ENCODE results near the gene LGALS9B. TPM values are rescaled to one million over a fixed set of nuclear protein-coding genes. Genes with fewer than 3 reads are reported as not detected.
"Not testable (repeated sequence)": the region's sequence is repeated elsewhere in the genome, so short reads cannot be mapped to it uniquely, and the experiment has no call there.

LGALS9B gene
- total RNA-seq, 1 donor from 2014 or later = not detected

DNA sequence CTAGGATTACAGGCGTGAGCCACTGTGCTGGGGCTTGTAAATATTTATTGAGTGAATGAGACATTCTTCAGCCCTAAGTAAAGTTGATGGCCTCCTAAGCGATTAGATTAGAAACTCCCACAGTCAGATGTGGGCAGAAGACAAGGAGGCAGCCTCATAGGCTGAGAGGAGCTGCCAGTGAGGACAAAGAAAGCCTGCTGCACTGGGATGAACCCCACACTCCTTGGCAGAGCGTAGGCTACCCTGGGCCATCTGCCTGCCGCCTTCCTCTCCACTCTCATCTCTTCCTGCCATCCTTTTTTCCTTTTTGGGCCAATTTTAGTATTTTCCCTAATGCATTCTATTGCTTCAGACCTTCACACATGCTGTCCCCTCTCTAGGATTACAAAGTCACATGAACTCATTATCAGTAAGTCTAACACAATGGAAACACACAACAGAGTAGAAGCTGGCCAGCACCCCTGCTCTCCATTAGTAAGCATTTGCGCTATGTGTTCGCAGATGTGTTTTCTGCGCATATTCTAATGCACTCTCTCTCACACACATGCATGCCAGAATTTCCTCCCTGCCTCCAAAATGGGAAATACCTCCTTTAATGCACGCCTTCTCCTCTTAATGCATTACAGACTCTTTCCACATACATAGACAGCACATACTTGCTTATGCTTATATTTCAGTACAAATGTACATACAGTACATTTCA, 12.7 kb upstream of the LGALS9B start:
- not testable (repeated sequence) for H3K4me1 ChIP-seq; H3K36me3 ChIP-seq; H3K36me3 Mint-ChIP-seq; H3K4me3 Mint-ChIP-seq; H3K4me2 ChIP-seq; H3K27me3 ChIP-seq; H3K79me2 ChIP-seq (ENCODE audit: low read depth); H3F3A ChIP-seq (ENCODE audit: low read depth); H3K27ac Mint-ChIP-seq; H3K9me3 Mint-ChIP-seq; H3K9ac ChIP-seq; DNase-seq (ENCODE audit: low spot score); H3K4me1 Mint-ChIP-seq; H3K27ac ChIP-seq; H3K4me3 ChIP-seq; H4K20me1 ChIP-seq (ENCODE audit: low read depth); H3K9me3 ChIP-seq (ENCODE audit: low read depth); H3K27me3 Mint-ChIP-seq (ENCODE audit: insufficient read depth, low read depth); H2AFZ ChIP-seq (replicated peaks)

- not testable (repeated sequence) for H3K27ac Mint-ChIP-seq, H3K9me3 Mint-ChIP-seq
These were observed 10.2 kb upstream of the LGALS9B start for GRCh38 chr17:20477398-20478071.

GRCh38 chr17:20475137-20475831, 7.9 kb upstream of the LGALS9B start:
- H3K27me3 ChIP-seq; H3K36me3 Mint-ChIP-seq; H3F3A ChIP-seq (ENCODE audit: low read depth); H3K9me3 Mint-ChIP-seq; H3K4me1 Mint-ChIP-seq; H3K4me1 ChIP-seq; H3K27ac ChIP-seq; H3K4me2 ChIP-seq; H3K4me3 ChIP-seq; H3K79me2 ChIP-seq (ENCODE audit: low read depth); H3K27ac Mint-ChIP-seq; H3K36me3 ChIP-seq; H3K4me3 Mint-ChIP-seq; H4K20me1 ChIP-seq (ENCODE audit: low read depth); H3K9me3 ChIP-seq (ENCODE audit: low read depth); H3K9ac ChIP-seq; H2AFZ ChIP-seq (replicated peaks); DNase-seq (ENCODE audit: low spot score); H3K27me3 Mint-ChIP-seq (ENCODE audit: insufficient read depth, low read depth): not testable (repeated sequence)

More at GRCh38 chr17:20477398-20478071, 10.2 kb upstream of the LGALS9B start:
- H3K4me3 ChIP-seq; H3K36me3 Mint-ChIP-seq; H3K4me1 ChIP-seq; H3K4me2 ChIP-seq; H3K27me3 Mint-ChIP-seq (ENCODE audit: insufficient read depth, low read depth); H3K79me2 ChIP-seq (ENCODE audit: low read depth); H3K4me3 Mint-ChIP-seq; H3K9ac ChIP-seq; H3K4me1 Mint-ChIP-seq; H3K27me3 ChIP-seq; H3F3A ChIP-seq (ENCODE audit: low read depth); H2AFZ ChIP-seq (replicated peaks); H3K27ac ChIP-seq; H3K9me3 ChIP-seq (ENCODE audit: low read depth); DNase-seq (ENCODE audit: low spot score); H3K36me3 ChIP-seq; H4K20me1 ChIP-seq (ENCODE audit: low read depth): not testable (repeated sequence)

DNA sequence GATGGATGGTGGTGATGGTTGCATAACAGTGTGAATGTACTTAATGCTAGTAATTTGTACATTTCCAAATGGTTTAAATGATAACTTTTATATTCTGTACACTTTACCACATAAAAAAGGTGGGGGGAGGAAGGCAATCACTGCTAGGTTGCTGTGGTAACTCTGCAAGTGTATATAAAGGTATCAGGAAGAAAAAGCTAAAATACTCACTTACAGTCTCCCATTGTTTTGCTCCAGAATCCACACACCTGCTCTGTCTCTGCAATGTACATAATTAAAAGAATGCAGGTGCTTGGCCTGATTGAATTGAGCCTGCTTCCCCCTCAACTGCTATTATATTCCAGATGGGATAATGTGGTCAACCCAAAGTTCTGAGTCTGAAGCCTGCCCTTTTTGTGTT, 6.7 kb upstream of the LGALS9B start:
- H3K4me1 Mint-ChIP-seq; DNase-seq (ENCODE audit: low spot score); H3K79me2 ChIP-seq (ENCODE audit: low read depth); H3K27ac ChIP-seq; H3K27me3 ChIP-seq; H4K20me1 ChIP-seq (ENCODE audit: low read depth); H3K9me3 ChIP-seq (ENCODE audit: low read depth); H3K4me2 ChIP-seq; H3K36me3 ChIP-seq; H3K27me3 Mint-ChIP-seq (ENCODE audit: insufficient read depth, low read depth); H3K4me3 Mint-ChIP-seq; H3K27ac Mint-ChIP-seq; H3K4me1 ChIP-seq; H3F3A ChIP-seq (ENCODE audit: low read depth); H3K9me3 Mint-ChIP-seq; H3K36me3 Mint-ChIP-seq; H3K9ac ChIP-seq; H2AFZ ChIP-seq (replicated peaks); H3K4me3 ChIP-seq: not testable (repeated sequence)

GRCh38 chr17:20469946-20470345, 2.6 kb upstream of the LGALS9B start:
- not testable (repeated sequence) for H3K4me3 Mint-ChIP-seq; H3K9ac ChIP-seq; H3K27me3 Mint-ChIP-seq (ENCODE audit: insufficient read depth, low read depth)

DNA sequence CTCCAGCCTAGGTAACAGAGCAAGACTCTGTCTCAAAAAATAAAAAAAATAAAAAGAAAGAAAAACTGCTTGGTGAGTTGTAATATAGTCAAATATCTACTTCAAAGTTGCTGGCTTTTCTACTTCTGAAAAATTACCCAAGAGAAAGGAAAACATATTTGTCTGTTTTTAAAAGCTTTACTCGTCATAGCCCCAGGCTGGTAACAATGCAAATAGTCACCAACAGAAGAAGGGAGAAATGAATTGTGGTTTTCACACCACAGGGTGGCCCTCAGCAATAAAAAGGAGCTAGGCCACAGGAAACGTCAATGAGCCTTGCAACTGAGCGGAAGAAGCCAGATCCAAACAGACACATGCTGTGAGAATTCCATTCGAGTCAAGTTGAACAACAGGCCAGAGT, 1.8 kb upstream of the LGALS9B start:
- not testable (repeated sequence) for H3K4me3 Mint-ChIP-seq

More at GRCh38 chr17:20469946-20470345, 2.6 kb upstream of the LGALS9B start:
- H3K4me1 ChIP-seq; H3K36me3 Mint-ChIP-seq; H3K79me2 ChIP-seq (ENCODE audit: low read depth); H3K4me1 Mint-ChIP-seq; H3K27me3 ChIP-seq; H2AFZ ChIP-seq (replicated peaks); H3K4me3 ChIP-seq; DNase-seq (ENCODE audit: low spot score); H3K9me3 ChIP-seq (ENCODE audit: low read depth); H3K27ac Mint-ChIP-seq; H3K9me3 Mint-ChIP-seq; H3F3A ChIP-seq (ENCODE audit: low read depth); H4K20me1 ChIP-seq (ENCODE audit: low read depth); H3K4me2 ChIP-seq; H3K27ac ChIP-seq; H3K36me3 ChIP-seq: not testable (repeated sequence)

GRCh38 chr17:20466999-20467398, 340 bp downstream of the LGALS9B start:
- H3K36me3 ChIP-seq; H3K27me3 Mint-ChIP-seq (ENCODE audit: insufficient read depth, low read depth); H3K9me3 ChIP-seq (ENCODE audit: low read depth); H3K4me3 ChIP-seq; H3K4me3 Mint-ChIP-seq; H3K27me3 ChIP-seq; H2AFZ ChIP-seq (replicated peaks); H3F3A ChIP-seq (ENCODE audit: low read depth); H3K4me1 ChIP-seq; H3K27ac ChIP-seq; H3K79me2 ChIP-seq (ENCODE audit: low read depth); H3K27ac Mint-ChIP-seq; DNase-seq (ENCODE audit: low spot score); H3K9me3 Mint-ChIP-seq; H3K4me1 Mint-ChIP-seq; H3K36me3 Mint-ChIP-seq; H3K4me2 ChIP-seq; H4K20me1 ChIP-seq (ENCODE audit: low read depth); H3K9ac ChIP-seq: not testable (repeated sequence)

More for the DNA sequence above, 1.8 kb upstream of the LGALS9B start:
- H3K27ac ChIP-seq; H3K9me3 ChIP-seq (ENCODE audit: low read depth); DNase-seq (ENCODE audit: low spot score); H3K36me3 ChIP-seq; H3K27me3 ChIP-seq; H2AFZ ChIP-seq (replicated peaks); H3K9me3 Mint-ChIP-seq; H3K9ac ChIP-seq; H3K79me2 ChIP-seq (ENCODE audit: low read depth); H3K4me1 Mint-ChIP-seq; H4K20me1 ChIP-seq (ENCODE audit: low read depth); H3K4me1 ChIP-seq; H3K36me3 Mint-ChIP-seq; H3F3A ChIP-seq (ENCODE audit: low read depth); H3K4me2 ChIP-seq; H3K4me3 ChIP-seq; H3K27me3 Mint-ChIP-seq (ENCODE audit: insufficient read depth, low read depth); H3K27ac Mint-ChIP-seq: not testable (repeated sequence)

DNA sequence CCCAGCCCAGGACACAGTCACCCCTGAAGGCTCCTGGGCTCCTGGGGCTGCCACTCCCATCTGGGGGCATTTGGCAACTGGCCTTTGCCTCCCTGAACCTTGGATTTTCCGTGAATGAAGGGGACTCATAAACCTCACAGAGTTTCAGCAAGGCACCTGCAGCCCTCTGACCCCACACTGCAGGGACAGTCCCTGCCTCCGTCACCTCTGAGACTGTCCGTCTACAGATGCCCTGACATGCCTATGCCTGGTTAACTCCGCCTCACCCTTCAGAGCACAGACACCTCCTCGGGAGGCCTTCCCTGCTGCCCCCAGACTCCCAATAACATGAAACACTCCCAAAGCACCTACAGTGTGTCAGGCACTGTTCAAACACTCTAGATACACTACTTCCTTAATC, 786 bp downstream of the LGALS9B start:
- not testable (repeated sequence) for H3K4me1 Mint-ChIP-seq; H3K9me3 Mint-ChIP-seq; H3K27ac Mint-ChIP-seq; H4K20me1 ChIP-seq (ENCODE audit: low read depth); H3K4me2 ChIP-seq; H3K27me3 Mint-ChIP-seq (ENCODE audit: insufficient read depth, low read depth); H3K4me1 ChIP-seq; H3K9me3 ChIP-seq (ENCODE audit: low read depth); H3K36me3 ChIP-seq; H3K9ac ChIP-seq; H3K79me2 ChIP-seq (ENCODE audit: low read depth); H3K27ac ChIP-seq; DNase-seq (ENCODE audit: low spot score); H3F3A ChIP-seq (ENCODE audit: low read depth); H2AFZ ChIP-seq (replicated peaks); H3K27me3 ChIP-seq; H3K4me3 ChIP-seq; H3K36me3 Mint-ChIP-seq; H3K4me3 Mint-ChIP-seq

Data from neural progenitor cell (in vitro differentiated cells).